KOPT-K1 (cell line): ENCODE results near the gene GPX4.
A peak's percentile ranks its signal among the peaks of the same experiment; 100 is the strongest.

Experiments
- H3K27ac ChIP-seq: fragments of 200-600 bp; sonication (generic); 2 replicates; pipeline ENCODE4 v1.5.1; 2016; ENCODE audit warnings: antibody characterized with exemption, mild to moderate bottlenecking, low read depth, low read length; ENCODE audit not compliant: poor library complexity, severe bottlenecking
- H3K36me3 ChIP-seq: fragments of 200-600 bp; sonication (generic); 2 replicates; pipeline ENCODE4 v1.5.1; 2017; ENCODE audit warnings: antibody characterized with exemption, mild to moderate bottlenecking, low read length, moderate library complexity; ENCODE audit not compliant: insufficient read depth
- H3K9me3 ChIP-seq: fragments of 200-600 bp; sonication (generic); 2 replicates; pipeline ENCODE4 v1.5.1; 2017; ENCODE audit warnings: antibody characterized with exemption, low read length, mild to moderate bottlenecking; ENCODE audit not compliant: insufficient read depth, poor library complexity, severe bottlenecking

Gene GPX4

DNA sequence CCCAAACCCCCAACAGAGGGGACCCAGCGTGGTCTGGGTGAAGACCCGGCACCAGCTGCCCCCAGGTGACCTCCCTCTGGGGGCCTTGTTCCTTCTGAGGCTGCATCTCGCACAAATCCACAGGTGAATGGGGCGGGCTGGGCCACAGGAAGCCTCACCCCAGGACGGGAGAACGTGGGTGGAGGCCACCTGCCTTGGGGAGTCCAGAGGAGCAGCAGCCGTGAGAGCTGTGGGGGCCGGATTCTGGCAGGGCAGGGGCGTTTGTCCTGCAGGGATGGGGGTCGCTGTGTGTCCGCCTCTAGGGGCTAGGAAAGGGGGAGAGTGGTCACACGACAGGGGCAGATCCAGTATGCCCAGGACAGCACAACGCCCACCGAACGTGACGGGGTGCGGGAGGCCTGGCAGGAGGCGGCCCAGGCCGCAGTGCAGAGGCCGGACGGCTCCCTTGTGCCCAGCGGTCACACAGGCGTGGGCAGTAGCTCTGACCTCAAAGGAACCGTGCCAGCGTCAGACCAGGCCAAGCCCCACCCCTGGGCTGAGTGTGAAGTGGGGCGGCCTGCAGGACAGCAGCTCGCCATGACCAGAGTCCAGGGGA, 15.3 kb upstream of the GPX4 start:
- Histone ChIP-seq H3K9me3 (no peaks in the 10 kb centered on the region), H3K27ac (no peak overlapping the region), H3K36me3 (peaks cover 96% of the 10 kb centered on the region)

DNA sequence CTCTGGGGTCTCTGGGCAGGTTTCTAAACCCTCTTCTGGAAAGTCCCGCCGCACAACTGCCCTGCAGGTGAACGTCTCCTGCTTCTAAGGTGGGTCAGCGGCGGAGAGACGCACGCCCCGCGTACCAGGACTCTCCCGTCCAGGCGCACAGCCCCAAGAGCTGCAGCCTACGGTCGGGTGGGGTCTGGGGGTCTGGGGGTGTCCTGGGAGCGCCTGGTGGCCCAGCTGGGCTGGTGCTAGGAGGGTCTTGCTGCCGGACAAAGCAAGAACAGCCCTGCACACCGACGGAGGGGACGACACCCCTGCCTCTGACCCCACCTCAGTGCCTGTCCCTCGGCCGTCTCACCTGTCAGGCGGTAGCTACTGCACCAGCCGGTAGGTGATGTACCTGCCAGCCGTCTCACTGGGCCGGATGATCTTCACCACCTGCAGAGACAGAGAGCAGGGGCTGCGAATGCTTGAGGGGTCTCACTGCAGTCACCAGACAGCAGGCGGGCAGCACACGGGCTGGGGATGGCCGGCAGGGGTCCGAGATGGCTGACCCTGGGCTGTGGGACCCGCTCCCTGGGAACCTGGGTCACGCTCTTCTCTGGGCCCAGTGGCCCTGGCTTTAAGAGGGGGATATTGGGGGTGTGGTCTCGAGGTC, 14.5 kb upstream of the GPX4 start:
- H3K27ac ChIP-seq: no peak overlapping the region
- peaks cover 93% of the 10 kb centered on the region for H3K36me3 ChIP-seq
- H3K9me3 ChIP-seq: no peaks in the 10 kb centered on the region

DNA sequence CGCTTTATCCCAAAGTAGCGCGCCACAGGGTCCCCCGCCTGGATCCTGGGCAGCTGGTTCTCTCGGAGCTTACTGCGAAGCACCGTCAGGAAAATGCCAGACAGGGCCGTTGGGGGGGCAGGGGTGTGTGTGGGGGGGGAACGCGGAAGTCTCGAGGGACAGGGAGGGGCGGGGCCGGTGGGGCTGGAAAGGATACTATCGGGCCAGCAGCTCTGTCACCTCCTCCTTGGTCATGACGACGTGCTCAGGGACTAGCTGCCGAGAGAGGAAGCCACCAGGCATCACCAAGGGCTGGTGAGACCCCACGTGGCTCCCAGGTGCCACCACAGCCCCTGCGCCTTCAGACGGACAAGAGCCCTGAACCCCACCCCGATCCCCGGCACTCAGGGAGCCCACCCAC, 13.9 kb upstream of the GPX4 start:
- Histone ChIP-seq H3K9me3 (no peaks in the 10 kb centered on the region), H3K36me3 (peaks cover 86% of the 10 kb centered on the region), H3K27ac (no peak overlapping the region)

DNA sequence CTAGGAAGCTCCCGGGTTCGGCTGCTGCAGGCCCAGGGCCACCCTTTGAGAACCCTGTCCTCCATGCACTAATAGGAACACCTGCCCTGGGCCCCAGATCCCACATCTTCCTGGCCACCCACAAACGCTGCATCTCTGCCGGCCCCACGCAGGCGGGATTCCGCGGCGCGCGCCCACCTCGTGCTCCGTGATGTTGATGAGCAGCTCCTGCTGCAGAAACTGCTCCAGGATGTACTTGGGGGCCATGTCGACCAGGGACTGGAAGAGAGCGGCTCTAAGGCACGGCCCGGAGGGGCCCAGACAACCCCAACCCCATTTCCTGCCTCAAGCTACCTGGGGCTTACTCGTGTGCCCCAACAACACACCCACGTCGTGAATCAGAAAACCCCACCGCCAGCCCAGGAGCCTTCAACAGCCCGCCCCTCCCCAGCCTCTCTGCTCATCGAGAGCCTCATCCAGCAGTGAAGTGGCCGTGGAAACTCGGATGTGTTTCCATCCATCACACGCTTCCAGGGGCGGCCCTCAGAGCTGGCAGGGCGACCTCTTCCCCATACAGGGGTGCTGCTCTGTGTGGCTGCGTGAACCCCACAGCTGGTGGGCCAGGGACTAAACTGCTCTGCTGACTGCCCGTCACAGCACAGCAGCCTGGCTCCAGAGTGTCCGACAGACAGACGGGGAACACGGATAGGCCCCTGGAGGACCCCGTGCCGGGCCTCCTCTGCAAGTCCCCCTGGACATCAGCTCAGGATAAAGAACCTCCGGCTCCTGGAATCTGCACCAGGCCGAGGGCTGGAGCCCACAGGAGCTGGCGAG, 12.9 kb upstream of the GPX4 start:
- H3K36me3 ChIP-seq: peaks cover 76% of the 10 kb centered on the region
- no peak overlapping the region for H3K27ac ChIP-seq
- no peaks in the 10 kb centered on the region for H3K9me3 ChIP-seq

DNA sequence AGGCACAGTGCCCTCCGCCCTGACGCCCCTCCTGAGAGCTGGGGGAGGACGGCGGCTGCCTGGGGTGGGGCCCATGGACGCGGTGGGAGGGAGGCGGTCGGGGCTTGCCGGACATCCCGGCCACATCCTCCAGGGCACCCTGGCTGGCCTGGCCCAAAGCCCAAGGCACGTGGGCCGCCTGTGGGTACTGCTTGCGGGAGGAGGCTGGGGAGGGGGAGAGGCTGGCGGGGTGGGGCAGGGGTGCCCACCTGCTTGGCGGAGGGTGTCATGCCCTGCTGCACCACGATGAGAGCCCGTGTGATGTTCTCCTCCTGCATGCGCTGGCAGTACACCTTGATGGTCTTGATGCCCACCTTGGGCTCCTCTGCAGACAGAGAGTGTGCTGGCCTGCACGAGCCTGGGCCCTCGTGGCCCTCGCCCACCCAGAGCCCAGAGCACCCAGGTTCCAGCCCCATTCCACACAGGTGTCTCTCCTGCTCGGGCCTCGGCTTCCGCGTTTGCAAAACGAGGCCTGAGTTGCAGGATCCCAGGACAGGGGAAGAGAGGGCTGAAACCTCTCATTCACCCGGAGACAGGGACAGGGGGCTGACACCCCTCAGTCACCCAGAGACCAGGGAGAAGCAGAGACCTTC, 12.1 kb upstream of the GPX4 start:
- Histone ChIP-seq H3K27ac (no peak overlapping the region), H3K9me3 (no peaks in the 10 kb centered on the region), H3K36me3 (peaks cover 69% of the 10 kb centered on the region)

DNA sequence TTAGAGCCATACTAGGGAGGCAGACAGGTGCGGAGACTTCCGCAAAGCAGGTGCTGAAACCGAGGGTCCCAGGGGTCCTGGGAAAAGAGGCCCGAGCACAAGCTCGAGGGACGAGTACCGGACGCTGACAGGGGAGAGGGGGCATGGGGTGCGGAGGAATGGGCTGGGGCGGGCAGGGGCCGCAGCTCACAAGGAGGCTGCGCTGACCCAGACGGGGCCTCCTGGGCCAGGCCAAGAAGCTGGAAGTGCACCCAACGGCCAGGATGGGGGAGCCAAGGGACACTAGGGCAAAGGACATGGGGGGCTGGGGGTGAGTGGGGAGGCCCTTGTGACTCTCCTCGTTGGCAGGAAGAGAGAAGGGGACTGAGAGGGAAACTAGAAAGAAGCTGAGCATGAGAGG, 10.5 kb upstream of the GPX4 start:
- peaks cover 52% of the 10 kb centered on the region for H3K36me3 ChIP-seq
- no peak overlapping the region for H3K27ac ChIP-seq
- H3K9me3 ChIP-seq: no peaks in the 10 kb centered on the region

DNA sequence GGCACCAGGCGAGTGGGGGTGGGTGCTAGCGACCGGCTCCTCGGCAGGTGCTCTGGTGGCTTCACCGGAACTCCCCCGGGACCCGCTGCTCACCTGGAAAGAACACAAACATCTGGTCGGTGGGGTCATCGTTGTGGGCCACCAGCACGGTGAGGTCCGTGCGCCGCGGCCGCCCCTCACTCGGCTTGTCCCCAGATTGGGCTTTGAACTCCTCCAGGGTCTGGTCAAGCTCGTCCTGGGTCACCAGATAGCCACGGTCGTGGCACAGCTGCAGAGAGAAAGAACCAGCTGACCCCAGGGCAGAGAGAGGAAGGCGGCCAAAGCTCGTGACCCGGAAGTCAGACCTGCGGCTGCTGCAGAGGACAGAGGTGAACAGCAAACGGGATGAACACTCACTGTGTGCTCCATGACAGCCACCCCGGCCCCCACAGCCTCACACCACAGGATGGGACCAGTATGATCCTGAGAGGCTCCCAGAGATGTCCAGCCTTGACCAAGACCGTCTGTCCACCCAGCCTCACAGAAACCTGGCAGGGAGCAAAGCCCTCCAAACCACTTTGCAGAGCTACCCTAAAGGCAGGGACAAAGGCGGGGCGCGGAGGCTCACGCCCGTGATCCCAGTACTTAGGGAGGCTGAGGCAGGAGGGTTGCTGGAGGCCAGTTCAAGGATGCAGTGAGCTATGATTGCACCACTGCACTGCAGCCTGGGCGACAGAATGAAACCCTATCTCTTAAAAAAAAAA, 9.8 kb upstream of the GPX4 start:
- Histone ChIP-seq H3K27ac (peak overlapping the region; percentile 64), H3K9me3 (no peaks in the 10 kb centered on the region)

DNA sequence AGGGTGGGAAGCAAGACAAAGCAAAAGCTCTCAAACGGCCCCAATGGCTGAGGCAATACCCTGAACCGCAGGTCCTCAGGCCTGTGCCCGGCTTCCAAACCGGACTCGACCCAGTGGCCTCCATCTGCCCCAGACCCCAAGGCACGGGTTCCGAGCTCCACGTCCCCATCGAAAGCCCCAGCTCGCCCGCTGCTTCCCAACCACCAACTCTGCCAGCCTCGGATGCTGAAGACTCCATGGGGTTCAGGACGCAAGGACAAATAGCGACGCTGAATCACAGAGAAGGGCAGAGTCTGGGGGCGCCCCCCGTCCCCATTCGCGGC, 9.2 kb upstream of the GPX4 start:
- peaks cover 39% of the 10 kb centered on the region for H3K36me3 ChIP-seq
- H3K9me3 ChIP-seq: no peaks in the 10 kb centered on the region
- H3K27ac ChIP-seq: peak overlapping the region; percentile 64

More for the DNA sequence above, 9.8 kb upstream of the GPX4 start:
- peaks cover 45% of the 10 kb centered on the region for H3K36me3 ChIP-seq

DNA sequence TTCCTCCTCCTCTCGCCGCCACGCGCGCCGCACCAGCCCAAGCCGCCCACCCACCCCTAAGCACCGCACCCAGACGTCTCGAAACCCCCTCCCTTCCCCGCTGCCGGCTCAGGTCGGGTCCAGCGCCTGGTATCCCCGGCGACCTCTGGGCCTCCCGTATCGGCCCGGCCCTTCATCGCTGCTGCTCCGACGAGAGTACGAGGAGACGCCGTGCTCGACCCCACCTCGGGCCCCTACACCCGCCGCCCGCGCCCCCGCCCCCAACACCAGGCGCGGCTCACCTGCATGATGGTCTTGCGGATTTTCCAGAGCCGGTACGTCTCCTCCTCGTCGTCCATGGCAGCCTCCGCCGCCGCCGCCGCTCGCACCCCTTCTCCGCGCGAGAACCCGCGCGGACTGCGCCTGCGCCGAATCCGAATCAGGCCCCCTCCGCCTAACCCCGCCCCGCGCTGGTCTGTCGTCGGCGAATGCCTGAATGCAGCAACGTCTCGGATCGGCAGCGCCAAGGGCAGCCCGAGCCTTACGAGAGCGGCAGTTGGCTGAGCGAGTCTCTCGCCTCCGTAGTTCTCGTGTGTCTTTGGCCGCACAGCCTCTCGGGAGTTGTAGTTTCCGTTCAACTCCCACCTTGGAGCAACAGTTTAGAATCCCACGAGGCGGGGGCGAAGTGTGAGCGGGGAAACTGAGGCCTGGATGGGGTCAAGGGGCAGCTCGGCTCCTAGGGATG, 8.7 kb upstream of the GPX4 start, which contains the start of gene POLR2E:
POLR2E (minus strand) TSS at position 398 of the 724 bp plus-strand sequence; CDS start at position 338, 60 bp downstream.
- Histone ChIP-seq H3K27ac (peak within 1 kb of the TSS; percentile 64), H3K36me3 (peaks cover 36% of the 10 kb centered on the region), H3K9me3 (no peaks in the 10 kb centered on the region)

DNA sequence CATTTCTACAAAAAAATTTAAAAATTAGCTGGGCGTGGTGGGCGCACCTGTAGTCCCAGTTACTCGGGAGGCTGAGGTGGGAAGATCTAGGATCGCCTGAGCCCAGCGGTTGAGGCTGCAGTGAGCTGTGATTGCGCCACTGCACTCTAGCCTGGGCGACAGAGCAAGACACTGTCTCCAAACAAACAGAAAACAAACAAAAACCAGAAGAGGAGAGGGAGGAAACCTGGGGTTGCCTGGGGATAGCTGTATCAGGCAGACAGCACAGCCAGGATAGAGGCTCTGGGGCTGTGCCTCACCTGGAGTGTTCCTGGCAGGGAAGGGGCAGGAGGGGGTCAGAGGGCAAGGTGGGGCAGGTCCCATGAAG, 6.0 kb upstream of the GPX4 start:
- Histone ChIP-seq H3K9me3 (no peaks in the 10 kb centered on the region), H3K27ac (no peak overlapping the region), H3K36me3 (peaks cover 11% of the 10 kb centered on the region; the same call in 1 of the 2 replicates)

DNA sequence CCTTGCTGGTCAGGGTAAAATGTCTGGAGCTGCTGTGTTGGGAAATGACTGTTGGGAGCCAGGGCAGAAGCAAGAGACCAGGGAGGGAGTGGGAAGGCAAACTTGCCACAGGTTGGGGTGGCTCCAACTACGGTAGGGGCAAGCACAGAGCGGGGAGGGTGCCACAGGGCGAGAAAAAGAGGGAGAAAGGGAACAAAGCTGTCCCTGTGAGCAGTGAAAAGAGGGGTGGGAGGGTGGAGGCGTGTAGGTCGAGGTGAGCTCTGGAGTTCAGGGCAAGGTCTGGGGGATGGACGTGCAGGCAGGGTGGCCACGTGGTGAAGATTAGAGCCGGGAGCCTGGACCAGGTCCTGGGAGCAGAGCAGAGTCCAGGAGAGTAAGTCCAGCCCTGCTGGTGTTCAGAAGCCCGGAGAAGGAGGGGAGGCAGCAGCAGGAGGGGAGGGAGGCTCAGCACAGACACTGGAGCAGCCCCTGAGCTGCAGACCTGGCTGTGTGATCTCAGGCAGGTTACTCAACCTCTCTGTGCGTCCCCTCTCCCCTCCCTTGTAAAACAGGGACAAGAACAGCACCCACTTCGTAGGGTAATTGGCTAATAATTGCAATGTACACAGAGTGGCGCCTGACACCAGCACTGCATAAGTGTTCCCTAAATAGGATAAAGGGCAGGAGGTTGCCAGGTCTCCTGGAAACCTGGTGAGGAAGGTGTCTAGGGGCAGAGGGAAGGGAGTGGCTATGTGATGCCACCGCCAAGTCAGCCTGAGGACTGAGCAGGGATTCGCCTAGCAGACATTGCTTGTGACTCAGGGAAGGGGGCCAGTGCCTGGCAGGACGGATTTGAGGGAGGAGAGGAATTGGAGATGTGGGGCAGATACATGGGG, 5.4 kb upstream of the GPX4 start:
- peaks cover 5% of the 10 kb centered on the region; the same call in 1 of the 2 replicates for H3K36me3 ChIP-seq
- H3K27ac ChIP-seq: no peak overlapping the region
- H3K9me3 ChIP-seq: no peaks in the 10 kb centered on the region

DNA sequence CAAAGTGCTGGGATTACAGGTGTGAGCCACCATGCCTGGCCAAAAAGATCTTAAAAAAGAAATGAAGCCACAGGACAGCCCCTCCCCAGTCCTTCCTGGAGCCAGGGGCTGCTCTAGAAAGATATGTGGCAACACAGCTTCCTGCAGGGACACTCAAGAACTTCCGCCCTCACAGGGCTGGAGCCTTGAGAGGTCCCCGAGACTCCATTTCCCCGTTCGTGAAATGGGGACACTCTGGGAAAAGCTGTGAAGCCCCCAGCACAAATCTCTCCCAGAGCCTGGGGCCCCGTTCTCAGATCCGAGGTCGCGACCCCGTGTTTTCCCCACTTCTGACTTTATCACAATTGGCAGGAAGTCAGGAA, 2.5 kb upstream of the GPX4 start:
- H3K27ac ChIP-seq: peak overlapping the region; percentile 54
- H3K9me3 ChIP-seq: no peaks in the 10 kb centered on the region
- peaks cover 9% of the 10 kb centered on the region for H3K36me3 ChIP-seq

DNA sequence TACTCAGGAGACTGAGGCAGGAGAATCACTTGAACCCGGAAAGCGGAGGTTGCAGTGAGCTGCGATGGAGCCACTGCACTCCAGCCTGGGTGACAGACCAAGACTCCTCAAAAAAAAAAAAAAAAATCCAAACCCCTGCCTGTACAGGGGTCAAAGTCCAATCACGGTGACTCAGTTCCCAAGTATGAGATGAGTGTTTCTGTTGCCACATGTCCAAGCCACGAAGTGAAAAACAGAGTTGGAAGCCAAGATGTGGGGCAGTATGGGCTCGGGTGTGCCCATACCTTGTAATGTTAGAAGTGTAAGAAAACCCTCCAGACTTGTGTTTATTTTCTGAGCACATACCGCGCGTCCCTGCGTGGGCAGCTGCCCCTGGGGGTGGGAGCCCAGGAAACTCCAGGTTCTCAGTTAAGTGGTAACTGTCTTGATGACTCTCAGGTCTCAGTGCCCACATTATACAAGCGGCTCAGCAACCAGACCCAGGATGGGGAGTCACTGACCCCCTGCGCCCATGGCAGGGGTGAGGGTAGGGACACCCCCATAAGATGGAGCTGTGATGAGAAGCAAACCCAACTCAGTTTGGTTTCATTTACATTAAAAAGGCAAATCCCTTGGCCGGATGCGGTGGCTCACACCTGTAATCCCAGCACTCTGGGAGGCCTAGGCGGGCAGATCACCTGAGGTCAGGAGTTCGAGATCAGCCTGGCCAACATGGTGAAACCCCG, 1.2 kb upstream of the GPX4 start:
- Histone ChIP-seq H3K36me3 (peaks cover 21% of the 10 kb centered on the region), H3K9me3 (no peaks in the 10 kb centered on the region), H3K27ac (no peak overlapping the region)
